K562 (cell line): Measurements from ENCODE around the gene KIRREL1. TPM values are rescaled to one million over a fixed set of nuclear protein-coding genes. Genes with fewer than 3 reads are reported as not detected.

ENCODE experiments used
- ATAC-seq: fragments of 200-7000 bp; cut with Tn5 transposase; 3 replicates; pipeline ENCODE4 v1.9.1; 2020; ENCODE audit warnings: moderate library complexity
- BruUV-seq: library from RNA; stranded (reverse); fragments of 400-500 nt; replicated peaks from 2 replicates; lab custom pipeline; 2021; lab: Mats Ljungman, UMichigan
- CTCF ChIA-PET: fragments of 300-600 bp; formaldehyde crosslinking; extraction: SDS; loops from one replicate; lab custom pipeline; 2021; ENCODE audit warnings: low intra/inter-chr PET ratio; lab: Yijun Ruan, JAX
- POLR2A ChIA-PET: fragments of 300-600, 350-650 bp; sonication (Branson Sonifier 250); formaldehyde crosslinking; extraction: SDS; loops from one replicate; lab custom pipeline; 2021; ENCODE audit warnings: antibody characterized with exemption, inconsistent platforms; lab: Yijun Ruan, JAX
- DNase-seq, 4 experiments: peaks; one replicate each; pipeline versions ENCODE4 v3.0.0 to v3.0.0-alpha.2; 2011 to 2018; ENCODE audit warnings: low spot score in 3 of 4, mixed read lengths in 3 of 4; ENCODE audit errors: extremely low read depth in 1 of 4
- FAIRE-seq: peaks from 2 replicates; lab custom pipeline; 2011; peaks lifted over from hg19 to GRCh38; lab: Jason Lieb, UNC
- H2AFZ ChIP-seq: 2 replicates; pipeline ENCODE4 v1.6.0; 2011; ENCODE audit warnings: low read depth, low read length, control low read depth, inconsistent platforms
- H3K27ac ChIP-seq: fragments of 200-600 bp; 3 replicates; pipeline ENCODE4 v1.8.0; 2011; ENCODE audit warnings: low read depth, mild to moderate bottlenecking, control low read depth, inconsistent platforms, low read length, moderate library complexity, mixed read lengths; ENCODE audit errors: extremely low read depth
- H3K27me3 ChIP-seq, 2 experiments: fragments of 300-600 bp in 1 of 2; 2 replicates in 1 of 2; 3 replicates in 1 of 2; pipeline versions ENCODE4 v1.6.0 to v1.8.0; 2011; ENCODE audit warnings: inconsistent platforms in 2 of 2, low read length in 2 of 2, mild to moderate bottlenecking in 1 of 2, mixed read lengths in 1 of 2, moderate library complexity in 1 of 2; ENCODE audit not compliant: control insufficient read depth in 2 of 2, insufficient read depth in 2 of 2
- H3K36me3 ChIP-seq: fragments of 300-600 bp; 3 replicates; pipeline ENCODE4 v1.8.0; 2011; ENCODE audit warnings: mild to moderate bottlenecking, low read length, inconsistent platforms; ENCODE audit not compliant: control insufficient read depth, insufficient read depth
- H3K4me1 ChIP-seq, 2 experiments: fragments of 200-600 bp in 1 of 2; replicated peaks in 1 of 2; 2 replicates in 1 of 2; 3 replicates in 1 of 2; pipeline versions ENCODE4 v1.5.1 to v1.8.0; 2011; ENCODE audit warnings: inconsistent platforms in 2 of 2, low read length in 2 of 2, mild to moderate bottlenecking in 1 of 2, mixed read lengths in 1 of 2, moderate library complexity in 1 of 2; ENCODE audit not compliant: control insufficient read depth in 2 of 2, insufficient read depth in 2 of 2
- H3K4me2 ChIP-seq: 2 replicates; pipeline ENCODE4 v1.6.1; 2011; ENCODE audit warnings: low read length, control low read depth, inconsistent platforms, mixed read lengths; ENCODE audit not compliant: insufficient read depth
- H3K4me3 ChIP-seq: fragments of 200-600 bp; sonication (generic), shearing (Covaris generic); 2 replicates; pipeline ENCODE4 v1.5.1; 2016; ENCODE audit warnings: control low read depth, inconsistent platforms
- H3K79me2 ChIP-seq: fragments of 200-600 bp; 3 replicates; pipeline ENCODE4 v1.8.0; 2011; ENCODE audit warnings: low read length, inconsistent platforms; ENCODE audit not compliant: control insufficient read depth, insufficient read depth
- H3K9ac ChIP-seq, 2 experiments: 2 replicates each; pipeline versions ENCODE4 v1.6.0 to v1.6.1; 2011; ENCODE audit warnings: low read depth in 2 of 2, low read length in 2 of 2, control low read depth in 1 of 2, inconsistent platforms in 1 of 2, mild to moderate bottlenecking in 1 of 2, mixed read lengths in 1 of 2; ENCODE audit not compliant: insufficient read depth in 1 of 2
- H3K9me1 ChIP-seq: one replicate; pipeline ENCODE4 v1.6.0; 2011; ENCODE audit warnings: inconsistent platforms, mild to moderate bottlenecking, low read length, moderate library complexity; ENCODE audit not compliant: control insufficient read depth, insufficient read depth
- H3K9me3 ChIP-seq: replicated peaks from 2 replicates; pipeline ENCODE4 v1.5.1; 2011; ENCODE audit warnings: low read depth, low read length, inconsistent platforms; ENCODE audit not compliant: control insufficient read depth, insufficient read depth
- H4K20me1 ChIP-seq: replicated peaks from 2 replicates; pipeline ENCODE4 v1.6.1; 2011; ENCODE audit warnings: low read length, inconsistent platforms, mixed read lengths; ENCODE audit not compliant: control insufficient read depth, insufficient read depth
- CEBPG ChIP-seq, 3 experiments: fragments of 200-800 bp in 1 of 3; sonication (Bioruptor generic) in 1 of 3; sonication (generic) in 1 of 3; formaldehyde crosslinking in 1 of 3; IDR thresholded peaks in 2 of 3; conservative IDR thresholded peaks in 1 of 3; 2 replicates each; pipeline versions ENCODE4 v1.6.1 to v1.8.0; 2016 to 2022; ENCODE audit warnings: missing compliant biosample characterization in 2 of 3, missing genetic modification characterization in 2 of 3, mild to moderate bottlenecking in 1 of 3, missing genetic modification reagents in 1 of 3
- DMBX1 ChIP-seq: fragments of 250-450 bp; sonication (Bioruptor Pico); IDR thresholded peaks from 2 replicates; pipeline ENCODE4 v1.8.0; 2022; ENCODE audit warnings: inconsistent platforms, mild to moderate bottlenecking, moderate library complexity, borderline replicate concordance
- NR3C1 ChIP-seq: sonication (generic); formaldehyde crosslinking; IDR thresholded peaks from 2 replicates; pipeline ENCODE4 v1.8.1; 2022; ENCODE audit warnings: missing genetic modification reagents
- SMARCC2 ChIP-seq: fragments of 450-650 bp; IDR thresholded peaks from 2 replicates; pipeline ENCODE4 v1.6.1; 2017; ENCODE audit warnings: antibody characterized with exemption, moderate library complexity, mild to moderate bottlenecking, low read depth
- WGBS: fragments of 100-300 bp; shearing (Covaris generic); methylation state at CpG from one replicate; pipeline ENCODE4 v1.1.6; 2016; ENCODE audit warnings: low coverage, mixed read lengths; ENCODE audit not compliant: insufficient coverage; ENCODE audit errors: missing lambda C conversion rate; 5-methylcytosine and 5-hydroxymethylcytosine counted together
- in situ Hi-C: fragments of 300-500 bp; cut with MboI; formaldehyde crosslinking; loops from 4 replicates; pipeline ENCODE4 v1.15.0; 2018; ENCODE audit warnings: inconsistent platforms, mixed read lengths
- intact Hi-C: fragments of 100-400 bp; cut with micrococcal nuclease; formaldehyde crosslinking; loops from 2 replicates; pipeline ENCODE4 v1.14.2; 2022
- polyA plus RNA-seq, 8 experiments: library from polyadenylated mRNA; depleted of rRNA in 4 of 8; stranded (reverse) in 5 of 8; unstranded in 3 of 8; fragments of >200 nt; fragmentation: Nextera tagmentation in 2 of 8; fragmentation: Illumina TruSeq in 1 of 8; extraction: Ambion mirVana in 2 of 8; extraction: Trizol in 1 of 8; gene quantifications; 2 replicates each; pipeline versions ENCODE4 v1.2.1 to v1.2.3, GENCODE V29; 2011 to 2014; ENCODE audit warnings: inconsistent platforms in 1 of 8, missing spikeins in 1 of 8
- total RNA-seq, 7 experiments: library from RNA; depleted of rRNA in 6 of 7; stranded (reverse); fragments of >200 nt in 6 of 7; fragmentation: Illumina TruSeq in 2 of 7; extraction: Trizol in 2 of 7; gene quantifications; 2 replicates each; pipeline versions ENCODE4 v1.2.1 to v1.2.3, GENCODE V29; 2011 to 2021; ENCODE audit warnings: low replicate concordance in 1 of 7
- TF ChIP-seq, protein P1 (sequence below), 2 experiments: fragments of 450-650 bp; IDR thresholded peaks; 2 replicates each; pipeline ENCODE4 v1.6.1; 2016

Gene KIRREL1
- total and polyA plus RNA-seq, 9 of the 15 experiments (the other 6 are each of a cell fraction or from before 2014, with no cell fraction given), result under 0.01 to 0.22 (median 0.03) TPM; not detected in 3

DNA sequence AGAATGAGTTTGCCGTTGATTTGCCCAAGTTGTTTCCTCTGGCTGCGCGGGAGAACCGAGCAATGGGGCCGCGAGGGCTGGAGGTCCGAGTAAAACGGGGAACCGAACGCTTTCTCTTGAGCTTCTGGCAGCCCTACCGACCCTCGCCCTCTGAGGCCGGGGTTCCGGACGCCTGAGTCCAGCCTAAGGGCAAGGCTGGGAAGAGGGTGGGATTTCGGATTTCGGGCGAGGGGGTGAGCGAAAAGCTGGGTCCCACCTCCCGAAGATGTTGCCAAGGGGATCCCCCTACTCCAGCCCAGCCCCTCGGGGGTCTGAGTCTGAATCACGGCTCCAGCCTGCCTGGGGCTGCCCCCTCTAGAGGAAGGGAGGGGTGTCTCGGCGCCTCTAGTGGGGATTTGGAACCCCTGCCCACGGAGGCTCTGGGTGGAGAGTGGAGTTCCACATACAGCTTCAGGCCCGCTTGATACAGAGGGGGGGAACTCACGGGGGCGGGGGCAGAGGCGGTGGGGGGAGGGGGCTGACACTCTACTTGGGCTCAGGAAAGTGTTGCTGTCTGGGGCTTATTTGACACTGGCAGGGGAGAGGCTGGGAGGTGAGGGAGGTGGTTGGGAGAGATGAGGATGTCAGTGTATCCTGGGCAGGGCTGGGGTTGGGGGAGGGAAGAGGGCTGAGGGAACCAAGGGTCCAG is 617 bp downstream of the KIRREL1 start (continued):
- TF ChIP-seq CEBPG (CRISPR knock-in tag; IDR thresholded peaks at IDR 0.05) (no peak), CEBPG (tag; conservative IDR thresholded peaks at IDR 0.05 in 1 of 2, IDR thresholded peaks at IDR 0.05 in 1 of 2) (no peak)

GRCh38 chr1:157994704-157995582 is 1.5 kb downstream of the KIRREL1 start:
- DNase-seq, result no peak
- Histone ChIP-seq H4K20me1 (peaks cover 10% of the 10 kb centered on the region; the same call in 1 of the 2 replicates), H3K9me1 (no peaks in the 10 kb centered on the region), H3K36me3 (no peaks in the 10 kb centered on the region), H3K9me3 (no peaks in the 10 kb centered on the region), H3K27ac (no peak overlapping the region), H3K79me2 (no peaks in the 10 kb centered on the region)
- ChIA-PET POLR2A (interaction anchor here (1.6 kb wide), 1 partner anchor 81 kb away, joined by 3 read pairs; no protein-coding TSS in a partner anchor), CTCF (interaction anchor here (1.6 kb wide), 1 partner anchor 93 kb away, joined by 4 read pairs; no protein-coding TSS in a partner anchor)
- in situ Hi-C loops, result no loop called here
- TF ChIP-seq, protein P1, sequence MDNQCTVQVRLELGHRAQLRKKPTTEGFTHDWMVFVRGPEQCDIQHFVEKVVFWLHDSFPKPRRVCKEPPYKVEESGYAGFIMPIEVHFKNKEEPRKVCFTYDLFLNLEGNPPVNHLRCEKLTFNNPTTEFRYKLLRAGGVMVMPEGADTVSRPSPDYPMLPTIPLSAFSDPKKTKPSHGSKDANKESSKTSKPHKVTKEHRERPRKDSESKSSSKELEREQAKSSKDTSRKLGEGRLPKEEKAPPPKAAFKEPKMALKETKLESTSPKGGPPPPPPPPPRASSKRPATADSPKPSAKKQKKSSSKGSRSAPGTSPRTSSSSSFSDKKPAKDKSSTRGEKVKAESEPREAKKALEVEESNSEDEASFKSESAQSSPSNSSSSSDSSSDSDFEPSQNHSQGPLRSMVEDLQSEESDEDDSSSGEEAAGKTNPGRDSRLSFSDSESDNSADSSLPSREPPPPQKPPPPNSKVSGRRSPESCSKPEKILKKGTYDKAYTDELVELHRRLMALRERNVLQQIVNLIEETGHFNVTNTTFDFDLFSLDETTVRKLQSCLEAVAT (IDR thresholded peaks at IDR 0.05), result no peak
- TF ChIP-seq NR3C1 (CRISPR knock-in tag) (no peak), SMARCC2 (no peak), DMBX1 (CRISPR knock-in tag) (no peak)
- TF ChIP-seq, all 486 proteins: peak for 0
- intact Hi-C loops, result no loop called here
- no peak for ATAC-seq
- no peak overlapping the region for H3K9ac ChIP-seq
- H3K4me3 ChIP-seq, result no peak overlapping the region
- 2% methylated on average over 13 of the region's 13 CpGs for WGBS
- BruUV-seq, result no TSS peak
- no peak for FAIRE-seq
- no peaks in the 10 kb centered on the region; a peak in 1 of 5 replicates for H3K4me1 ChIP-seq
- H3K4me2 ChIP-seq, result no peak overlapping the region
- no peak overlapping the region for H2AFZ ChIP-seq
- H3K27me3 ChIP-seq, result peaks cover 8 to 24% of the 10 kb centered on the region in 2 experiments; a peak in 3 of 5 replicates
